Measurements from ENCODE around the gene PPP1R3C. TPM values are rescaled to one million over a fixed set of nuclear protein-coding genes. Genes with fewer than 3 reads are reported as not detected.

Gene PPP1R3C
- 10 to 100 TPM in 2 of 3 donors, 1 to 10 TPM in 1; 9.4 to 48.1 (median 14.4) TPM for total RNA-seq

DNA sequence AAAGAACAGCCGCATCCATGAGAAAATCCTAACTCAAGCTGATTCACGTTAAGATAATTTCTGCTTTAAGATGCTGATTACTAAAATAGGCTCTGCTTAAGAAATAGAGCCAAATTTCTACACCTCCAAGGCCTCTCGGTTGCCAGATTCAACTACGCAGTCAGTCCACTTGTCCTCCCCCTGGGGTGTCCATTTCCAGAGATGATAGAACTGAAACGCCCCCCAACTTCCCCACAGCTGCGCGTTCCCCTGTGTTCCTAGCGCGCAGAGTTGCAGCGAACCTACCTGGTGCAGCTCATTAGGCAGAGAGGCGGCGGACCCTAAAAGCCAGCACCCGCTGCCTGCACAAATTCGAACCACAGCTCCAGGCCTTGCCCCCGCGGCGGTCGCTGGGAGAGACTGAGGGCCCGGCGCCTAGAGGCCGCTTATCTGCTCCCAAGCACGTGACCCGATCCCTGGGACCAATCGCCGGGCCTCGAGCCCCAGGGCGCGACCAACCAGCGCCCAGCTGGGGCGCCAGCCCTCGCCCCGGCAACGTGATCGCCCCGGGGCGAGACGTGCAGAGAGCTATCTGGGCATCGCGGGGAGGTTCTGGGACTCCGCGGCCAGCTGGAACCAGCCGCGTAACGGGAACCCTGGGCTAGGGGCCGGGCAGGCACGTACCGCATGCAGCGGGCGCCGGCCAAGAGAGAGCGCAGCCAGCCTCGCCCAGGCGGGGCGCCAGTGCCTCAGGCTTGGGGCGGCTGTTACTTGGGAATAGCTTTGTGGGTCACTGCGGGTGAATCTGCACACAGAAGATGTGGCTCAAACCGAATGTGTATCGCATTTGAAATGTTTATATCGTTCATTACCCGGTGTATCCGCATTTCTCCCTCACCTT lies at the start of gene PPP1R3C:
Gene PPP1R3C, minus strand, starts transcription at position 401 of the 880 bp plus-strand sequence. Its CDS starts 102 bp downstream, at position 299.
- Histone ChIP-seq H3K9me3 (no peaks in the 10 kb centered on the region), H3K4me3 (peak within 1 kb of the TSS; percentile 41 to 80 (median 71)), H3K36me3 (no peaks in the 10 kb centered on the region), H3K27ac (peak within 1 kb of the TSS; percentile 71 to 77), H3K4me1 (peaks cover 0 to 4% of the 10 kb centered on the region in 2 donors), H3K27me3 (no peaks in the 10 kb centered on the region)
- DNase-seq (ENCODE audit: low spot score in 2 of 2): peak; percentile 70 to 84
- intact Hi-C loops (cut with DNase I; ENCODE audit: low total_unique reads): no loop called here
- TF ChIP-seq POLR2A (IDR thresholded peaks at IDR 0.05): no peak
- TF ChIP-seq, protein P1, sequence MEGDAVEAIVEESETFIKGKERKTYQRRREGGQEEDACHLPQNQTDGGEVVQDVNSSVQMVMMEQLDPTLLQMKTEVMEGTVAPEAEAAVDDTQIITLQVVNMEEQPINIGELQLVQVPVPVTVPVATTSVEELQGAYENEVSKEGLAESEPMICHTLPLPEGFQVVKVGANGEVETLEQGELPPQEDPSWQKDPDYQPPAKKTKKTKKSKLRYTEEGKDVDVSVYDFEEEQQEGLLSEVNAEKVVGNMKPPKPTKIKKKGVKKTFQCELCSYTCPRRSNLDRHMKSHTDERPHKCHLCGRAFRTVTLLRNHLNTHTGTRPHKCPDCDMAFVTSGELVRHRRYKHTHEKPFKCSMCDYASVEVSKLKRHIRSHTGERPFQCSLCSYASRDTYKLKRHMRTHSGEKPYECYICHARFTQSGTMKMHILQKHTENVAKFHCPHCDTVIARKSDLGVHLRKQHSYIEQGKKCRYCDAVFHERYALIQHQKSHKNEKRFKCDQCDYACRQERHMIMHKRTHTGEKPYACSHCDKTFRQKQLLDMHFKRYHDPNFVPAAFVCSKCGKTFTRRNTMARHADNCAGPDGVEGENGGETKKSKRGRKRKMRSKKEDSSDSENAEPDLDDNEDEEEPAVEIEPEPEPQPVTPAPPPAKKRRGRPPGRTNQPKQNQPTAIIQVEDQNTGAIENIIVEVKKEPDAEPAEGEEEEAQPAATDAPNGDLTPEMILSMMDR (IDR thresholded peaks at IDR 0.05): no peak
- peak; percentile 51 to 60 (median 52) for TF ChIP-seq POLR2AphosphoS5 (IDR thresholded peaks at IDR 0.05)

DNA sequence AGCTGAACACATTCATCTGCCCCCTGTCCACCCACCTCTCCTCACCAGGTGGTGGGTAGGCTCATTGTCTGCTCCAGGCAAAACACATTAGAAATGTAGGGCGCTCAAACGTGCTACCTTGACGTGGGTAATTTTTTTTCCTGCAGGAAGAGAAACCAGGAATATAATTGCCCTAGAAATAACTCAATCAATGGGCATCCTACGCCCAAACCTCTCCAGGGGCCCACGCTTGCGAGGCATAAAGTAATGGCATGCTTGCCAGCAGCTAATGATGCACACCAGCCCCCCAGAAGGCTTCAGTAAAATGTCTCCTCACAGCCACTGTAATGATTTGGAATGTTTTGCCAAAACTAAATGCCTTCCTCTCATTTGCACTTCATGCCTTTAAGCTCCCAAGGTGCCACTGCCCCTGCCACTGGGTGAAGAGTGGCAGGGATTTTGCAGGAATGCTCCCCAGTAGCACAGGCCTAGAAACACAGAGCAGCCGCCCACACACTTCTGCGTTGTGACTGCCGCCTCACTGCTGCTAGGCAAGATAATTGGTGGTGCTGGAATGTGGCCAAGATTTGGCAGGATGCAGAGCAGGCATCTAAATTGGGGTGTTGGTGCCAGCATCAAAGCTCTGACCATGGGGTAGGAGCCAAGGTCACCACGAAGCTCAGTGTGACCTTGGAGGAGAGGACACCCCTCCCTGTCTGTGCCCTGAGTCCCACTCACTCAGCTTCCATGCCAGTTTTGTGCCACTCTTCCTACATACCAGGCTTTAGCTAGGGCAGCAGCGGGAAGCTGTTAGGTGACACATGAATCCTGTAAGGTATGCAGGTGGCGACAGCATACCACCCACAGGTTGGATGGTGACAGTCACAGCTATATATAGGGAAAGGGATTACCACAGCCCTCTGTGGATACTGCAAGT lies 48.7 kb upstream of the PPP1R3C start:
- Histone ChIP-seq H3K4me1 (no peaks in the 10 kb centered on the region), H3K36me3 (no peaks in the 10 kb centered on the region), H3K4me3 (no peak overlapping the region), H3K27ac (peak overlapping the region in 1 of 2 donors; percentile 25), H3K9me3 (no peaks in the 10 kb centered on the region), H3K27me3 (no peaks in the 10 kb centered on the region)
- DNase-seq (ENCODE audit: low spot score in 2 of 2): peak in 1 of 2 donors; percentile 63
- TF ChIP-seq, protein P1 (IDR thresholded peaks at IDR 0.05): no peak
- TF ChIP-seq POLR2A (IDR thresholded peaks at IDR 0.05): no peak
- TF ChIP-seq POLR2AphosphoS5 (IDR thresholded peaks at IDR 0.05): no peak
- intact Hi-C loops (cut with DNase I; ENCODE audit: low total_unique reads): loop anchor here (2.0 kb wide), 1 partner anchor 35 kb away; no protein-coding TSS in a partner anchor

DNA sequence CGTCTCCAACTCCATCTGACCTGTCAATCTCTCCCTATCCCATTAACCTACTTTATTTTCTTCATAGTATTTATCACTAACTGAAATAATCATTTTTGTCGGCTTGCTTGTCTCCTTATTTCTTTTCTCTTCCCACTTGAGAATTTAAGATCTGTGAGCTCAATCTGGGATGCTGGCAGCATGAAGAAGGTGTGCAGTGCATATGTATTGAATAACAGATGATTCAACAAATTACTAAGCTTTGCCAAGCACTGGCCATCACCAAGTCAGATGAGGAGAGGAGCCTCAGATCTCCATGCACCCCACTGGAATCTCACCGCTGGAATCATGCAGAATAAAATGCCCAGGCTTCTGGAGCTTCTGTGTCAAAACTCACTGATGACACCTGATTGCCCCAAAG lies 47.6 kb upstream of the PPP1R3C start:
- Histone ChIP-seq H3K36me3 (no peaks in the 10 kb centered on the region), H3K27ac (no peak overlapping the region), H3K9me3 (no peaks in the 10 kb centered on the region), H3K27me3 (no peaks in the 10 kb centered on the region), H3K4me3 (no peak overlapping the region), H3K4me1 (no peaks in the 10 kb centered on the region)
- intact Hi-C loops (cut with DNase I; ENCODE audit: low total_unique reads): loop anchor here (2.0 kb wide), 1 partner anchor 36 kb away; no protein-coding TSS in a partner anchor
- DNase-seq (ENCODE audit: low spot score in 2 of 2): no peak
- TF ChIP-seq POLR2A (IDR thresholded peaks at IDR 0.05): no peak
- no peak for TF ChIP-seq POLR2AphosphoS5 (IDR thresholded peaks at IDR 0.05)
- TF ChIP-seq, protein P1 (IDR thresholded peaks at IDR 0.05): no peak

DNA sequence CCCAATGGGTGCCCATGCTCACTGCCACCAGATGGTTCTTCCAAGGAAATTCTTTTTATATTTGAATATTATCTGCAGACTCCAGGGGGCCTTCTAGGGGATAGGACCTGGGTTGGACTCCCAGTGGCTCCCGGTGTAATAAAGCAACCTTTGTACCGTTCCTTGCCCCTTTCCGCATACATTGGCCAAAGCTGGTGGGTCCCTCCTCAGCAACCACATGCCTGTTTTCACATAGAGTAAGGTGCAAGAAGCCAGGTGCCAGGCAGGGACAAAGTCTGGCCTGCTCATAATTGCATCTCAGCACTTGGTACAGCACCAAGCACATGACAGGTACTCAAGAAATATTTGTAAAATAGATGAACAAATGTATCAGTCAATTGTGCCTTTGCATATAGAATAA lies 46.4 kb upstream of the PPP1R3C start:
- no peak for DNase-seq (ENCODE audit: low spot score in 2 of 2)
- Histone ChIP-seq H3K27me3 (no peaks in the 10 kb centered on the region), H3K9me3 (no peaks in the 10 kb centered on the region), H3K4me3 (no peak overlapping the region), H3K36me3 (no peaks in the 10 kb centered on the region), H3K27ac (no peak overlapping the region), H3K4me1 (no peaks in the 10 kb centered on the region)
- intact Hi-C loops (cut with DNase I; ENCODE audit: low total_unique reads): no loop called here
- TF ChIP-seq POLR2A (IDR thresholded peaks at IDR 0.05): no peak
- no peak for TF ChIP-seq POLR2AphosphoS5 (IDR thresholded peaks at IDR 0.05)
- TF ChIP-seq, protein P1 (IDR thresholded peaks at IDR 0.05): no peak
